HCT116 (cell line): ENCODE measurements around the gene NCF4. TPM values are rescaled to one million over a fixed set of nuclear protein-coding genes. Genes with fewer than 3 reads are reported as not detected.

Experiments used
- ATAC-seq: fragments of 200-7000 bp; cut with Tn5 transposase; 2 replicates; pipeline ENCODE4 v1.9.1; 2020; ENCODE audit warnings: mild to moderate bottlenecking, moderate library complexity
- BruUV-seq: library from RNA; stranded (reverse); fragments of 400-500 nt; replicated peaks from 2 replicates; lab custom pipeline; 2021; lab: Mats Ljungman, UMichigan
- CTCF ChIA-PET: fragments of 300-600 bp; sonication (Branson Sonifier 250); formaldehyde crosslinking; loops from one replicate; lab custom pipeline; 2021; ENCODE audit warnings: antibody characterized with exemption; lab: Charles Lee
- POLR2A ChIA-PET: fragments of 300-600, 350-600 bp; sonication (Branson Sonifier 250); formaldehyde crosslinking; loops from one replicate; lab custom pipeline; 2021; ENCODE audit warnings: antibody characterized with exemption; lab: Charles Lee
- RAD21 ChIA-PET, 2 experiments: fragments of 300-600 bp; sonication (Branson Sonifier 250); formaldehyde crosslinking; loops; one replicate each; lab custom pipeline; 2023; ENCODE audit warnings: low total read pairs in 2 of 2; ENCODE audit not compliant: uncharacterized antibody in 2 of 2, unreplicated experiment in 2 of 2, low non-redundant PET in 1 of 2; lab: Charles Lee
- DNase-seq: peaks from one replicate; pipeline ENCODE4 v3.0.0-alpha.2; 2010; ENCODE audit warnings: low read depth, low spot score
- H2AFZ ChIP-seq: fragments of 200-600 bp; shearing (Covaris generic), sonication (generic); 2 replicates; pipeline ENCODE4 v1.6.1; 2017; ENCODE audit warnings: low read depth, mixed run types, mixed read lengths, antibody characterized with exemption, low read length; ENCODE audit not compliant: poor library complexity, severe bottlenecking
- H3K27ac ChIP-seq: 2 replicates; pipeline ENCODE4 v1.5.1; 2012; ENCODE audit warnings: low read depth, low read length
- H3K27me3 ChIP-seq: fragments of 200-600 bp; sonication (generic); 2 replicates; pipeline ENCODE4 v1.6.1; 2016; ENCODE audit warnings: mixed run types, low read length, mixed read lengths; ENCODE audit not compliant: insufficient read depth
- H3K36me3 ChIP-seq, 2 experiments: fragments of 200-500 bp in 1 of 2; fragments of 200-600 bp in 1 of 2; sonication (Bioruptor generic) in 1 of 2; sonication (generic) in 1 of 2; 2 replicates each; pipeline versions ENCODE4 v1.5.1 to v1.6.1; 2014 to 2016; ENCODE audit warnings: low read length in 2 of 2, inconsistent platforms in 1 of 2, mixed read lengths in 1 of 2, mixed run types in 1 of 2; ENCODE audit not compliant: insufficient read depth in 2 of 2, control insufficient read depth in 1 of 2
- H3K4me1 ChIP-seq, 2 experiments: fragments of 200-600 bp in 1 of 2; sonication (generic) in 1 of 2; 2 replicates each; pipeline versions ENCODE4 v1.5.1 to v1.6.1; 2012 to 2017; ENCODE audit warnings: low read length in 2 of 2, inconsistent platforms in 1 of 2, mild to moderate bottlenecking in 1 of 2, mixed read lengths in 1 of 2, mixed run types in 1 of 2, moderate library complexity in 1 of 2; ENCODE audit not compliant: insufficient read depth in 2 of 2, control insufficient read depth in 1 of 2
- H3K4me2 ChIP-seq: fragments of 200-600 bp; sonication (generic); 2 replicates; pipeline ENCODE4 v1.6.1; 2017; ENCODE audit warnings: mixed run types, low read length, mixed read lengths
- H3K4me3 ChIP-seq, 2 experiments: fragments of 200-600 bp in 1 of 2; sonication (generic) in 1 of 2; replicated peaks in 1 of 2; 2 replicates each; pipeline ENCODE4 v1.5.1; 2011 to 2016; ENCODE audit warnings: low read length in 2 of 2, control low read depth in 1 of 2, low read depth in 1 of 2, mild to moderate bottlenecking in 1 of 2, mixed read lengths in 1 of 2, mixed run types in 1 of 2
- H3K79me2 ChIP-seq: fragments of 200-600 bp; sonication (generic); 2 replicates; pipeline ENCODE4 v1.6.1; 2017; ENCODE audit warnings: mild to moderate bottlenecking, mixed run types, low read length, moderate library complexity, mixed read lengths; ENCODE audit not compliant: insufficient read depth
- H3K9ac ChIP-seq: fragments of 200-600 bp; sonication (generic); 2 replicates; pipeline ENCODE4 v1.6.1; 2016; ENCODE audit warnings: low read length, mixed read lengths
- H3K9me2 ChIP-seq: fragments of 200-600 bp; sonication (generic), shearing (Covaris generic); 2 replicates; pipeline ENCODE4 v1.6.1; 2017; ENCODE audit warnings: mixed run types, mild to moderate bottlenecking, moderate library complexity; ENCODE audit not compliant: insufficient read depth
- H3K9me3 ChIP-seq, 2 experiments: fragments of 200-500 bp in 1 of 2; fragments of 200-600 bp in 1 of 2; sonication (Bioruptor generic) in 1 of 2; sonication (generic) in 1 of 2; 2 replicates each; pipeline ENCODE4 v1.6.1; 2014 to 2017; ENCODE audit warnings: low read length in 2 of 2, mixed read lengths in 2 of 2, inconsistent platforms in 1 of 2, low read depth in 1 of 2, mild to moderate bottlenecking in 1 of 2, mixed run types in 1 of 2, moderate library complexity in 1 of 2; ENCODE audit not compliant: control insufficient read depth in 1 of 2, insufficient read depth in 1 of 2
- H4K20me1 ChIP-seq: fragments of 200-600 bp; sonication (generic), shearing (Covaris generic); 2 replicates; pipeline ENCODE4 v1.6.1; 2017; ENCODE audit warnings: mixed run types, mild to moderate bottlenecking, moderate library complexity; ENCODE audit not compliant: insufficient read depth
- CBX3 ChIP-seq: IDR thresholded peaks from 2 replicates; pipeline ENCODE4 v1.6.1; 2012; ENCODE audit warnings: low read depth
- CEBPB ChIP-seq: IDR thresholded peaks from 2 replicates; pipeline ENCODE4 v1.6.1; 2012; ENCODE audit warnings: low read depth
- CTCF ChIP-seq, 3 experiments: fragments of 200-600 bp in 1 of 3; sonication (generic) in 1 of 3; IDR thresholded peaks in 2 of 3; conservative IDR thresholded peaks in 1 of 3; 2 replicates each; pipeline ENCODE4 v1.5.1; 2012 to 2017; ENCODE audit warnings: low read depth in 2 of 3, low read length in 2 of 3, antibody characterized with exemption in 1 of 3, borderline replicate concordance in 1 of 3, control low read depth in 1 of 3, mild to moderate bottlenecking in 1 of 3, mixed read lengths in 1 of 3, mixed run types in 1 of 3, moderate library complexity in 1 of 3; ENCODE audit not compliant: insufficient read depth in 1 of 3
- EGR1 ChIP-seq: IDR thresholded peaks from 2 replicates; pipeline ENCODE4 v1.6.1; 2012; ENCODE audit warnings: low read depth
- ELF1 ChIP-seq: IDR thresholded peaks from 2 replicates; pipeline ENCODE4 v1.6.1; 2012; ENCODE audit warnings: low read depth, borderline replicate concordance
- EZH2phosphoT487 ChIP-seq: fragments of 200-600 bp; IDR thresholded peaks from 2 replicates; pipeline ENCODE4 v1.6.1; 2018; ENCODE audit warnings: antibody characterized with exemption, borderline replicate concordance
- FOSL1 ChIP-seq: IDR thresholded peaks from 2 replicates; pipeline ENCODE4 v1.6.1; 2012; ENCODE audit warnings: low read depth
- JUND ChIP-seq: IDR thresholded peaks from 2 replicates; pipeline ENCODE4 v1.6.1; 2012
- POLR2A ChIP-seq: IDR thresholded peaks from 2 replicates; pipeline ENCODE4 v1.7.0; 2011; ENCODE audit warnings: borderline replicate concordance; ENCODE audit not compliant: insufficient read depth, insufficient read length; ENCODE audit errors: extremely low read depth
- POLR2AphosphoS5 ChIP-seq: IDR thresholded peaks from 2 replicates; pipeline ENCODE4 v1.6.1; 2011; ENCODE audit warnings: mild to moderate bottlenecking, low read depth, low read length, moderate library complexity
- SIN3A ChIP-seq: IDR thresholded peaks from 2 replicates; pipeline ENCODE4 v1.6.1; 2012; ENCODE audit warnings: low read depth
- SP1 ChIP-seq: IDR thresholded peaks from 2 replicates; pipeline ENCODE4 v1.6.1; 2012; ENCODE audit warnings: low read depth
- SRF ChIP-seq: IDR thresholded peaks from 2 replicates; pipeline ENCODE4 v1.6.1; 2012; ENCODE audit warnings: low read depth
- TCF7L2 ChIP-seq: IDR thresholded peaks from 2 replicates; pipeline ENCODE4 v1.7.0; 2011; ENCODE audit warnings: borderline replicate concordance, inconsistent platforms; ENCODE audit not compliant: insufficient read depth, insufficient read length; ENCODE audit errors: extremely low read depth
- YY1 ChIP-seq: IDR thresholded peaks from 2 replicates; pipeline ENCODE4 v1.6.1; 2011; ENCODE audit warnings: low read length, low read depth, moderate library complexity, mild to moderate bottlenecking; ENCODE audit not compliant: insufficient replicate concordance; ENCODE audit errors: extremely low read depth
- ZFX ChIP-seq: fragments of 450-650 bp; IDR thresholded peaks from 2 replicates; pipeline ENCODE4 v1.6.1; 2017
- ZNF274 ChIP-seq: fragments of 200-500 bp; sonication (Bioruptor generic); IDR thresholded peaks from 2 replicates; pipeline ENCODE4 v1.6.1; 2014; ENCODE audit warnings: mild to moderate bottlenecking, low read depth, low read length, inconsistent platforms
- intact Hi-C: fragments of 100-400 bp; cut with micrococcal nuclease; formaldehyde crosslinking; loops from 2 replicates; pipeline ENCODE4 v1.10.0; 2022
- total RNA-seq: library from RNA; stranded (reverse); gene quantifications from one replicate; pipeline ENCODE4 v1.2.1, GENCODE V29; 2021; ENCODE audit not compliant: unreplicated experiment
- TF ChIP-seq, protein P1 (sequence below): IDR thresholded peaks from 2 replicates; pipeline ENCODE4 v1.6.1; 2012; ENCODE audit warnings: low read depth

NCF4 gene
- total RNA-seq, 1 experiment from 2014 or later: 0.37 TPM

- Histone ChIP-seq H3K4me3 (no peak overlapping the region), H3K27ac (no peak overlapping the region), H3K9ac (no peak overlapping the region), H4K20me1 (no peaks in the 10 kb centered on the region), H3K4me2 (no peak overlapping the region), H3K27me3 (no peaks in the 10 kb centered on the region; the same call in 1 of the 2 replicates), H3K9me3 (no peaks in the 10 kb centered on the region), H3K9me2 (no peaks in the 10 kb centered on the region), H3K4me1 (no peaks in the 10 kb centered on the region), H3K36me3 (no peaks in the 10 kb centered on the region), H2AFZ (no peak overlapping the region), H3K79me2 (no peaks in the 10 kb centered on the region)
- no peak for TF ChIP-seq TCF7L2
- TF ChIP-seq SRF: no peak
- TF ChIP-seq POLR2A: no peak
- TF ChIP-seq SIN3A: no peak
- TF ChIP-seq, protein P1, sequence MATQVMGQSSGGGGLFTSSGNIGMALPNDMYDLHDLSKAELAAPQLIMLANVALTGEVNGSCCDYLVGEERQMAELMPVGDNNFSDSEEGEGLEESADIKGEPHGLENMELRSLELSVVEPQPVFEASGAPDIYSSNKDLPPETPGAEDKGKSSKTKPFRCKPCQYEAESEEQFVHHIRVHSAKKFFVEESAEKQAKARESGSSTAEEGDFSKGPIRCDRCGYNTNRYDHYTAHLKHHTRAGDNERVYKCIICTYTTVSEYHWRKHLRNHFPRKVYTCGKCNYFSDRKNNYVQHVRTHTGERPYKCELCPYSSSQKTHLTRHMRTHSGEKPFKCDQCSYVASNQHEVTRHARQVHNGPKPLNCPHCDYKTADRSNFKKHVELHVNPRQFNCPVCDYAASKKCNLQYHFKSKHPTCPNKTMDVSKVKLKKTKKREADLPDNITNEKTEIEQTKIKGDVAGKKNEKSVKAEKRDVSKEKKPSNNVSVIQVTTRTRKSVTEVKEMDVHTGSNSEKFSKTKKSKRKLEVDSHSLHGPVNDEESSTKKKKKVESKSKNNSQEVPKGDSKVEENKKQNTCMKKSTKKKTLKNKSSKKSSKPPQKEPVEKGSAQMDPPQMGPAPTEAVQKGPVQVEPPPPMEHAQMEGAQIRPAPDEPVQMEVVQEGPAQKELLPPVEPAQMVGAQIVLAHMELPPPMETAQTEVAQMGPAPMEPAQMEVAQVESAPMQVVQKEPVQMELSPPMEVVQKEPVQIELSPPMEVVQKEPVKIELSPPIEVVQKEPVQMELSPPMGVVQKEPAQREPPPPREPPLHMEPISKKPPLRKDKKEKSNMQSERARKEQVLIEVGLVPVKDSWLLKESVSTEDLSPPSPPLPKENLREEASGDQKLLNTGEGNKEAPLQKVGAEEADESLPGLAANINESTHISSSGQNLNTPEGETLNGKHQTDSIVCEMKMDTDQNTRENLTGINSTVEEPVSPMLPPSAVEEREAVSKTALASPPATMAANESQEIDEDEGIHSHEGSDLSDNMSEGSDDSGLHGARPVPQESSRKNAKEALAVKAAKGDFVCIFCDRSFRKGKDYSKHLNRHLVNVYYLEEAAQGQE: no peak
- TF ChIP-seq SP1: no peak
- no peak for TF ChIP-seq CTCF (IDR thresholded peaks at IDR 0.05 in 2 of 3, conservative IDR thresholded peaks at IDR 0.05 in 1 of 3; ENCODE audit: borderline replicate concordance in 1 of 3, insufficient read depth in 1 of 3, low read depth in 2 of 3, low read length in 2 of 3)
- TF ChIP-seq ZFX: no peak
- TF ChIP-seq CEBPB: no peak
- TF ChIP-seq EGR1: no peak
- TF ChIP-seq ELF1: no peak
- TF ChIP-seq ZNF274: no peak
- no peak for TF ChIP-seq CBX3
- no peak for TF ChIP-seq POLR2AphosphoS5
- TF ChIP-seq EZH2phosphoT487: no peak
- TF ChIP-seq FOSL1: no peak
- no peak for TF ChIP-seq YY1
- no peak for TF ChIP-seq JUND
- DNase-seq: no peak
- intact Hi-C loops: no loop called here
- RAD21 ChIA-PET: no interaction called here
- no peak for ATAC-seq
- POLR2A ChIA-PET: no interaction called here
- BruUV-seq: no TSS peak
- CTCF ChIA-PET: interaction anchor here (1.0 kb wide), 1 partner anchor 155 kb away, joined by 3 read pairs; no protein-coding TSS in a partner anchor
Measured at GRCh38 chr22:36822581-36822980, 38.2 kb upstream of the NCF4 start.
